Activated CD4-positive, alpha-beta T cell treated with anti-CD3 and anti-CD28 coated beads, Interleukin-2, amount 50 U/mL, for 1 hour (primary cell): ENCODE data around the gene CIROP.

ENCODE experiments used
- DNase-seq: peaks from one replicate; pipeline ENCODE4 v3.0.0-alpha.2; 2020

The CIROP gene, protein sequence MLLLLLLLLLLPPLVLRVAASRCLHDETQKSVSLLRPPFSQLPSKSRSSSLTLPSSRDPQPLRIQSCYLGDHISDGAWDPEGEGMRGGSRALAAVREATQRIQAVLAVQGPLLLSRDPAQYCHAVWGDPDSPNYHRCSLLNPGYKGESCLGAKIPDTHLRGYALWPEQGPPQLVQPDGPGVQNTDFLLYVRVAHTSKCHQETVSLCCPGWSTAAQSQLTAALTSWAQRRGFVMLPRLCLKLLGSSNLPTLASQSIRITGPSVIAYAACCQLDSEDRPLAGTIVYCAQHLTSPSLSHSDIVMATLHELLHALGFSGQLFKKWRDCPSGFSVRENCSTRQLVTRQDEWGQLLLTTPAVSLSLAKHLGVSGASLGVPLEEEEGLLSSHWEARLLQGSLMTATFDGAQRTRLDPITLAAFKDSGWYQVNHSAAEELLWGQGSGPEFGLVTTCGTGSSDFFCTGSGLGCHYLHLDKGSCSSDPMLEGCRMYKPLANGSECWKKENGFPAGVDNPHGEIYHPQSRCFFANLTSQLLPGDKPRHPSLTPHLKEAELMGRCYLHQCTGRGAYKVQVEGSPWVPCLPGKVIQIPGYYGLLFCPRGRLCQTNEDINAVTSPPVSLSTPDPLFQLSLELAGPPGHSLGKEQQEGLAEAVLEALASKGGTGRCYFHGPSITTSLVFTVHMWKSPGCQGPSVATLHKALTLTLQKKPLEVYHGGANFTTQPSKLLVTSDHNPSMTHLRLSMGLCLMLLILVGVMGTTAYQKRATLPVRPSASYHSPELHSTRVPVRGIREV

DNA sequence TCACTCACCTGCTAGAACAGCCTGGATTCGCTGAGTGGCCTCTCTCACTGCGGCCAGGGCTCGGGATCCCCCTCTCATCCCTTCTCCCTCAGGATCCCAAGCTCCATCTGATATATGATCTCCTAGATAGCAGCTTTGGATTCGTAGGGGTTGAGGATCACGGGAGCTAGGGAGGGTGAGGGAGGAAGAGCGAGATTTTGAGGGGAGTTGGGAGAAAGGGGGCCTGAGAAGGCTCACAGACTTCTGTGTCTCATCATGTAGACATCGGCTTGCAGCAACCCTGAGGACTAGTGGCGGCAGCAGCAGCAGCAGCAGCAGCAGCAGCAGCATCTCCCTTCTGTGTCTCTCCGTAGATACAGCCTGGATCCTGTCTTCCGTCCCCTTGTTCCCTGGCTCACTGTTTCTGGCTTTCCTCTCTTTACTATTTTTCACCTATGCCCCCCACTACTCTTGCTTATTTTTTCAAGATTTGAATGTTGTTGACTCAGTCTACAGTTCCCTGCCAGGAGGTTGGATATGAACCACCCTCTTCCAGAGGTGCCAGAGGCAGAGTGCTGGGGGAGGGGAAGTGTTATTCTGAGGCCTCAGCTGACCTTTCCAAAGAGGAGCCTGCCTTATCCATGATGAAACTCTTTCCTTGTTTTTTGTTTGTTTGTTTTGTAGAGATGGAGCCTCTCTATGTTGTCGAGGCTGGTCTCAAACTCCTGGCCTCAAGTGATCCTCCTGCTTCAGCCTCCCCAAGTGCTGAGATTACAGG, at the start of gene CIROP:
TSS of gene CIROP (minus strand) at position 399 of the 757 bp plus-strand sequence. CDS start at position 330, 69 bp downstream.
- DNase-seq, result no peak

DNA sequence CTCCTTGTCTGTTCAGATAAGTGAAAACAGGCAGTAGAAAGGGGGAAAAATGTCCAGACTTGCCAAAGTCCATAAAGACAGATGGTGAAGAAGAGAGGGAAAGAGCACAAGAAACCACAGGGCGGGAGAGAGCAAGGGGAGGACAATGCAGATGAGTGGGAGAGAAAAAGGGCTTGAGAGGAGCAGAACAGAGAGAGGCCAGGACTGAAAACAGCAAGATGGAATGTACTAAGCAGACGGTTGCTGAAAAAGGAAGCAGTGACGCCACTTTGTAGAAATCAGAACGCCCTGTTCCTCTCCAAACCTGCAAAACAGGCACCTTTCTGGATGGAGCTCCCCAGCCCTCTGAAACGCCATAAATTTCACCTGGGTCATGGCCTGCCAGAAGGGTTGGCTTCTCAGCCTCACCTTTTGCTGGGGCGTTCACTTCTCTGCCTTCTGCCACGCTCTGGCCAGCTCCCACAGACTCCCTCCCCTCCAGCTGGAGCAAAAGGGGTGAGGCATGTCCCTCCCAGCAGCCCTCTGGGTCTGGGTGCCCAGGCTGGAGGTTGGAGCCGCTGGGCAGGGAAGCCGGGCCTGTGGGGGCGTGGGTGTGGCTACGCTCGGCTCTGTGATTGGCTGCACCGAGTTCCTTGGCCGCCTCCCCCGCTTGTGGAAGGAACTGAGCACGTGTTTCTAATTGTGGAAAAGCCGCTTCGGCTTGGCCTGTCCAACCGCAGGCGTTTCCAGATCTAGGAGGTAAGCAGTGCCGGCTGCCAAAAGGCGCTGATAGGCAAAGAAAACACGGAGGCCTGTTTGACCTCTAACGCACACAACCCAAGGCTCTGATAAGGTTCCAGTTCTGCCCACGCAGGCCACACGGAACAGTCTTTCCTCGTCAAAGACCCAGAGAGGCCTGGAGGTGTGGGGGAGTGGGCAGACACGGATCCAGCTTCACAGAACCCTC, 49.3 kb upstream of the CIROP start:
- DNase-seq, result no peak

DNA sequence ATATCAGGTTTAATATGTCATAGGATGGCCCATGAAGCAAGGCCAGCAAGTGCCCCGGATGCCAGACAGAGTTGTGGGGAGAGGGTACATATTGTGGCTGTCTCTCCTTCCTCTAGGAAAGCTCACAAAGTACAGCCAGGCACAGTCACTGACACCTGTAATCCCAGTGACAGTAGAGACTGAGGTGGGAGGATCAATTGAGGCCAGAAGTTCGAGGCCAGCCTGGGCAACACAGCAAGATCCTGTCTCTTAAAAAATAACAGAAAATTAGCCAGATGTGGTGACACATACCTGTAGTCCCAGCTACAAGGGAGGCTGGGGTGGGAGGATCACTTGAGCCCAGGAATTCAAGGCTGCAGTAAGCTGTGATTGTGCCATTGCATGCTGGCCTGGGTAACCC, 46.6 kb upstream of the CIROP start:
- DNase-seq, result no peak

DNA sequence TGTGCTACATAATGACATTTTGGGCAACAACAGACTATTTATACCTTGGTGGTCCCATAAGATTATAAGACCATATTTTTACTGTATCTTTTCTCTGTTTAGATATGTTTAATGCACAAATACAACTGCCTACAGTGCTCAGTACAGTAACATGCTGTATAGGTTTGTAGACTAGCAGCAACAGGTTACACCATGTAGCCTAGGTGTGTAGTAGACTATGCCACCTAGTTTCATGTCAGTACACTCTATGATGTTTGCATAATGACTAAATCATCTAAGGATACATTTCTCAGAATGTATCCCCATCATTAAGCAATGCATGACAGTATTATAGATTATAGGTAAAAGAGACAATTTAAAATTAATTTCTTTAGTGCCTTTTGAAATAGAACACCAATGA, 45.0 kb upstream of the CIROP start:
- no peak for DNase-seq

DNA sequence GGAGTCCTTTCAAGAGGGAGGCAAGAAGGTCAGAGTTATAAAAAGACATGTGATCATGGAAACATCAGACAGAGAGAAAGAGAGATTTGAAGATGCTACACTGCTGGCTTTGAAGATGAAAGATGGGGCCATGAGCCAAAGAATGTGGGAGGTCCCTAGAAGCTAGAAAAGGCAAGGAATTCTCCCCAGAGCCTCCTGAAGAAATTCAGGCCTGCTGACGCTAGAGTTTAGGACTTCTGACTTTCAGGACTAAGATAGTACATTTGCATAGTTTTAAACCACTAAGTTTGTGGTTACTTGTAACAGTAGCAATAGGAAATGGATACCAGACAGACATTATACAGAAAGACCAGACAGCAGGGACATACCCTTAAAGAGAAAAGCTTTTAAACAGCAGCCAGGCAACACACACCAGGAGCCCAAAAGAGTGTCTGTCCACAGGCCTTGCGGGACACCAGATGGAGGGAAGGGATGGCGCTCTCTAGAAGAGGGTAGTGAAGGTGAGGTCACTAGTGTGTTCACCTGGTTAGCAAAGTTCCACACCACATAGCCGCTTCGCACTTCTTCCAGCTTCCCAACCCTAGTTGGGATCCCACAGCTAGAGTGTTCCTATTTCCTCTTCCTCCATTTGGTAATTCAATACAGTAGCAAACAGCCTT, 43.9 kb upstream of the CIROP start:
- no peak for DNase-seq

DNA sequence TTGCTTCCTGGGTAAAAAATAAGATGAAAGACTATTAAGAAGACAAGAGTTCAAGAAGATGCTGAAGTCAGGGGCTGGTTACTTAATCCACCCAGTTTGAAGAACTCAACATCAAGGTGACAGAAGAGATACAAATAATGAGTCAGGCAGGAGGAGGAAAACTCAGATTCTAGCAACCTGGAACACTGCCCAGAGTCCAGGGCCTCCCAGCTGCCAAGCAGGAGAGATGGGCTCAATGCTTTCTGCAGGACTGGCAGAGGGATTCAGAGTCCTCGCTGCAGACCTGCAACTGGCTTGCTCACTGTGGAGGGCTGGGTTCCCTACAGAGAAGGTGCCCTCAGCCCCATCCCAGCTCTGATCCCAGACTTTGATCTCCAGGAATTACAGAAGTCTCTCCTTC, 42.9 kb upstream of the CIROP start:
- no peak for DNase-seq

DNA sequence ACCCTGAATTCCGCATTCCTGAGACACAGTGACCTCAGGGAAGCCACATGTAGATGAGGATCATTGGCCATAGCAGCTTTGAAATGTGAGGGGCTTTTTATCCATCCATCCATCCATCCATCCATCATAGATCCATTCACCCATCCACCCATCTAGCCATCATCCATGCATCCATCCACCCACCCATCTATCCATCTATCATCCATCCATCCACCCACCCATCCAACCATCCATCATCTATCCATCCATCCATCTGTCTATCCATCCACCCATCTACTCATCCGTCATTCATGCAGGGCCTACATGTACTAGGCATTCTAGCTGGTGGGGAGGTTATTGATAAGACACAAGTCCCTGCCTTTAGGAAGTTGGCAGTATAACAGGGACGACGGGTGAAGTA, 42.2 kb upstream of the CIROP start:
- no peak for DNase-seq

DNA sequence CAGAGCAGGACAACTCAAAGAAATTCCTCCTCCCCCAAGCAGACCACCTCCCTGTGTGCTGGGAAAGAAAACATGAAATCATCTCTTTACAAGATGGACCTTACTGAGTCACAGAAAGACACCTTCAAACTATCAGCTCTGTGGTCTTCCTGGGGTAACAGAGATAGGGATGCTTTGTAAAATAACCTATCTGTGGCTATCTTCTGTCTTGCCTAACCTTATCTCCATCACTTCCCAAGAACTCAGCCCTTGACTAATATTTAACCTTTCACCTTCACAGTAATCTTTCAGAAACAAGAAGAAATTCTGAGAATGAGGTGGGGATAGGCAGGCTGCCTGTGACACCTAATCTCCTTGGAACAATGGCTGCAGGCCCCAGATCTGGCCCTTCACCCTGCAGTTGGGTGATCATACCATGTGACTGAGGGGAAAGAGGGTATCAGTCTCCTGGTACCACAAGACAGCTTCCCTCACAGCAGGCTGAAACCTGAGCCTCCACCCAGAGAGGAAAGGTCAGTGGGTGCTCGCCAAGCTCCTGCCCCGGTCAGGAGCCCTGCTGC, 41.6 kb upstream of the CIROP start:
- DNase-seq, result no peak

DNA sequence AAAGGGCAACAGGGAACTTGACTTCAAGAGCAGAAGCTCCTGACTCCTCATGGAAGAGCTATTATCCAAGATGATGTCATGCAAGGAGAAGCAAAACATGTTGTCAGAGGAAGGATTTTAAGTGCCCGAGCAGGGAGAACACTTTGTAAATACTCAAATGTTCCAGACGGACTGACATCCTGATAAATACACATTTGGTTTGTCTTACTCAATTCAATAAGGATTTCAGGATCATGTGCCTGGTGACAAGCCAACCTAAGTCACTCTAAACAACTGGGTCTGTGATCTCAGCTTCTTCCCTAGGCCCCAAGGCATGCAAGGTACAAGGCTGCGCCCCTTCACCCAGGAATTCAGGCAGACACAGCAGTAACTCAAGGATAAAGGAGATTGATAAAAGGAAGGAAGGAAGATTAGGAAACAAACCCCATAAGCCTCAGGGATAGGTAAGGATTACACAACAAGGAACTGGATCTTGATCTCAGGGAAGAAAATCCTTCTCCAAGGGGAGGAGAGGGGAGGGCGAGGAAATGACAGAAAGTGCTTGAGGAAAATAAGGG, 41.1 kb upstream of the CIROP start:
- DNase-seq, result no peak

DNA sequence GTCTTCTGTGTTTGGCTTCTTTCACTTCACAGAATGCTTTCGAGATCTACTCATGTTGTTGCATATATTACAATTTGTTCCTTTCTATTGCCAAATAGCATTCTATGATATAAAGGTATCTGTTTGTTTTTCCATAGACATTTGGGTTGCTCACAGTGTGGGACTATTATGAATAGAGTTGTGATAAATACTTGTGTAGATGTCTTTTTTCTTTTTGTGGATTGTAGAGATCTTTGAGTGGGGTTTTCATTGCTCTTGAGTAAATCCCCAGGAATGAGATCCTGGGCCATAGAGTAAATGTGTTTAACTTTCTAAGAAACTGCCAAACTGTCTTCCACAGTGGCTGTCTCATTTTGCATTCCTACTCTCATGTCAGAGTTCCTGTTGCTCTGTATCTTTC, 39.1 kb upstream of the CIROP start:
- DNase-seq, result no peak

DNA sequence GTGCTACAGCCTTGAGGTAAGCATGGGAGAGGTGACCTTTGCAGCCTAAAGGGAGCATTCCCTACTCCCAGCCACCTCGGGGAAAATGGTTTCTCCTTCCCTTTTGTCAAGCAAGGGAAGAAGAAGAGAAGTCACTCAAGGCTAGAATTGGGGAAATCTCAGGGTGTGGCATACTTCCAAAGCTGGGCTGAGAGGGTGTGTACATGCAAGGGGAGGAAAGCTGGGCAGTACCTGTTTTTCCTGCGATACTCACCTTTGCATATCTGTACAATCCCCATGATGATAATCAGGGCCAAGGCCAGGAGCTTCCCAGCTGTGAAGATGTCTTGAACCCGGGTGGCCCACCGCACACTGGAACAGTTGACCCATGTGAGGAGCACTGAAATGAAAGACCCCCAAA, 38.0 kb upstream of the CIROP start:
- DNase-seq, result no peak

DNA sequence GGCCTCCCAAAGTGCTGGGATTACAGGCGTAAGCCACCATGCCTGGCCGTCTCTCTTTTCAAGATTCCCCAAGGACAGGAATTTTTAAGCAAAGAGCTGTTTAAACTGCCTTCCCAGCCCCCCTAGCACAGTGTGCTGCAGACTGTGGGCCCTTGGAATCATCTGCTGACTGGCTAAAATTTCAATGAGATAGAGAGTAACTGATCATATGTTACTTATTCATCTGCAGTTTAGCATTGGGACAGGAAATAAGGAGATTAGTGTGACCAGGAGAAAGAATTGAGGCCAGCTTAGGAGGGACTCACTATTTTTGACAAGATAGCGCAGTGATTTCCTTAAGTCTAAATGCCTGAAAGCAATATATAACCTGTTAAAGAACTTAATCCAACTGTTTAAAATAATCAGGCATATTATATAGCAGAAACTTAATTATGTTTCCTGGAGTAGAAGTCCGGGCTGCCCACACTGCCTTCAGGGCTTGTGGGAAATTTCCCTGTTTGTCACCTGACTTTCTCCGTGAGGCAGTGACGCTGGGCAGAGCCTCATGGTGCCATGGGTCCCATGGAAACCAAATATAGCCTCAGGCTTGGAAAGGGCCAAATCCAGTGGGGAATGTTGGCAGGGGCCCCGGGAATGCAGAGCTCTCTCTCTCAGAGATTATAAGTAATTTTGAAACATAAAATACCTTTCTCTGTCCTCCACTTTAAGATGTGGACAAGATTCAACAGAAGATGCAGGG, 37.1 kb upstream of the CIROP start:
- no peak for DNase-seq

DNA sequence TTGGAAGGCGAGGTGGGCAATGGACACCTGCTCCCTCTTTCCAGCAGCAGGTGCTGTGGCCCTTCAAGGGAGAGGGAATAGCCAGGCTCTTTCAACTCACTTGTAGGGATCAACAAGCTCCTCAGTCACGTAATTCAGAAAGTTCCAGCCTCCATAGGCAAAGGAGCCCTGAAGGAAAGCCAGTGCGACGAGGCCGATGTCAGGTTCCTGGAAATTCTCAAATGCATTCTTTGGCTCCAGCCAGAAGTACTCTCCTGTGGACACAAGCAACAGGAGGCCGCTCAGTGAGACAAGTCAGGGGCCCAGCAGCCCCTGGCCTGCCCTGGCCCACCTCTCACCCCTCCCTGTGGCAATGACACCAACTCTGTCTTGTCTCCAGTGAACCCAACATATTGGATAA, 35.6 kb upstream of the CIROP start:
- DNase-seq, result no peak

DNA sequence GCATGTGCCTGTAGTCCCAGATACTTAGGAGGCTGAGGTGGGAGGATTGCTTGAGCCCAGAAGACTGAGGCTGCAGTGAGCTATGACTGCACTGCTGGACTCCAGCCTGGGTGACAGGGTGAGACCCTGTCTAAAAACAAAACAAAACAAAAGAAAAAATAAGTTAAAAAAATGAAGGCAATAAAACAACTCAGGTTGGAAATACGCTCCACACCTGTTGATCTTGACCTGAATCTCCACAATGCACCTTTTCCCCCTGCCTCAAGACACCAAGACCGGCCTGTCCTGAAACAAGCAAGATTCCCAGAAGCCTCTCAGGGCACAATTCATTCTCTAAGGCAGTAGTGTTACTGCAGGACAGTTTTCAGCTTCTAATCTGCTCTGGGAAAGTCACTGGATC, 35.1 kb upstream of the CIROP start:
- DNase-seq, result no peak

DNA sequence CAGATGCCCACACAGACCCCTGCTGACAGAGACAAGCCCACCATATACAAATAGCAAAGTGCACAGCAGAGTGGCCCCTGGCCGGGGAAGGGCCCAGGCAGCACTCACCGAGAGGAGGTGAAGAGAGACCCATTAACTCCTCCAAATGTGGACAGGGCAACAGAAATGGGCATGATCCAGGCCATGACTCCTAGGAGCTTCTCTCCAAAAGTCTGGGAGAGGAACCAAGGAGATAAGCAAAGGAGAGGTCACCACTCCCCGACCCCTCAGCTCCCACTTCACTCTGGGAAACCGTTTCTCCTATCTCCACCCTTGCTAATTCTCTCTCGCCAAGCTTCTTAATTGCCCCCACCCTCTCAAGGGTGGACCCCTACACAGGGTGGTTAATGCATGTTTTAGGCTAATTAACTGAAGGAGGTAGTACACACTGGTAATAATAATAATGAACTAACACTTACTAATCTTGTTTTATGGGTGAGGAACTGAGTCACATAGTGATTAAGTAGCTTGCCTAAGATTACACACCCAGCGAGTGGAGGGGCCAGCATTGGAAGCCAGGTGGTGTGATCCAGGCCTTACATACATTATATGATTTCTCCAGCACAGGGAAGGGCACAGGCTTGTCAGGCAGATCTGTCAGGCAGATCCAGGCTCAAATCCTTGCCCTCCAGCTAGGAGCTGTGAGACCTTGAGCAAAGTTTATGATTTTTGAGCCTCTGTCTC, 33.2 kb upstream of the CIROP start:
- no peak for DNase-seq

DNA sequence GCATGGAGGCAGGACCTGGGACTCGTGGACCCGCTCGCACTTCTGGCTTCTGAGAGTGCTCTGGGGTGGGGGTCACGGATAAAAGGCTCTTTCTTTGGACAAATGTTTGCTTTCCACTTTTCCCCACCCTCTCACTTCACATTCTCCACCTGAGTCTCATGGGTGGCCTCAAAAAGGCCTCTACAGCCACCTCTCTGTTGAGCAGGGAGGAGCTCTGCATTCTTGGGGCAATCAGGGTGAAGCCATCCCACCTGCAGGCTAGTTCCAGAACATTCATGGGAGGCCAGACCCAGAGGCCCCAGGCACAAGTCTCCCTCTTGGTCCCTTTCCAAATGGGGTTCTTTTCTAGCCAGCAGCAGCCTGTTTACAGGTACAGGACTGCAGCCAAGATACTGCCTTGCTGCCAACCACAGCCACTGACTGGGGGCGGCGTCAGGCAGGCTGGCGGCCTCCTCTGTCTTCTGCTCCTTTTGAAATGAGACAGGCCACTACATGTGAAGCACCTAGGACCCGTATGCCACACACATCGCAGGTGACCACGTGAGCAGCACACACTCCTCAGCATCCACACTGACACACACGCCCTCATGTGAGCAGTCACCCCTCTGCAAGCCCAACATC, 32.5 kb upstream of the CIROP start:
- no peak for DNase-seq

DNA sequence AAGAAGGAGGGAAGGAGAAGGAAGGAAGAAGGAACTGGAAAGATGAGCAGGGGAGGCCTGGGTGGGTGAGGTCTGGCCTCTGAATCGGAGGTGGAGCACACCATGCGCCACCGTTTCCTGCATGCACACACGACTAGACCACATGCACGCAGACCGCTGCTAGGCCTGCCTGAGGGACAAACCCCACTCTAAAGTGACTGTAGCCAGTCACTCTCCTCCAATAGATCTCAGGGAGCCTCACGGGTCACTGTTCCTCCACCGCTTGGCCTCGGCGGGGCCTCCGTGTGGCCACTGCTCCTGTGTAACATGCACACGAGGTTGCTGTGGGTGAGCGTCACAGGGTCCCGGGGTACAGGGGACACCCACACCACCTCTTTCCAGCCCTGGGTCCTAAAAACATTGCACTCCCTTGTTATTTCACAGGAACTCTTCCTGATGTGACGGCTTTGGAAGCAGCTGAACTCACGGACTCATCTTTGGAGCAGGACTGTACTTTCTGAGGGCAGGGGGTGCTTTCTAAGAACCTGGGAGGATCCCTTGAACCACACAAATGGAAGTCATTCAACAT, 31.9 kb upstream of the CIROP start:
- DNase-seq, result no peak

DNA sequence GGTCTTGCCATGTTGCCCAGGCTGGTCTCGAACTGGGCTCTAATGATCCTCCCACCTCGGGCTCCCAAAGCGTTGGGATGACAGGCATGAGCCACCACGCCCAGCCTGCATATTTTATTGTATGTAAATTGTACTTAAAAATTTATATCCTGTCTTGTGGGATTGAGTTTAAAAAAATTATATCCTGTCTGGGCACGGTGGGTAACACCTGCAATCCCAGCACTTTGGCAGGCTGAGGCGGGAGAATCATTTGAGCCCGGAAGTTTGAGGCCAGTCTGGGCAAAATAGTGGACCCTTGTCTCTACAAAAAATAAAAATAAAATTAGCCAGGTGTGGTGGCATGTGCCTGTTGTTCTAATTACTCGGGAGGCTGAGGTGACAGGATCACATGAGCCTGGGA, 28.2 kb upstream of the CIROP start:
- DNase-seq, result no peak

DNA sequence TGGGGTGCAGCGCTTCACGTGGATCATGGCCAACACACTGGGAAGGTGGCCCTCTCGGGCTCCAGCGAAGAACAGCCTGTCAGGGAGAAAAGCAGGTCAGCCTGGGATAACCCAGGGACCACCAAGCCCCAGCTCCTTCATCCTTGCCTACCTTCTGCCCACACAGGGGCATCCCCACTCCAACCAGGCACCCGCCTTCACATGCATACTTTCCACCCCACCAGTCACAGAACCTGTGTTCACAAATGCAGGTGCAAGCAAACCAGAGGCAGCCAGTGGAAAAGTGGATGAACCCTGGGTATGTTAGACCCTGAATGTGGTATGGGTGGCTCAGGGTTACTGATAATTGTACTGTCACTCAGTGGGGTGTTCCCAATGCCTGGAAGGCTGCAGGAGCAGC, 26.7 kb upstream of the CIROP start:
- no peak for DNase-seq
